GM13977 (cell line): Measurements from ENCODE around the gene REC114.
"Not testable (repeated sequence)": the region's sequence is repeated elsewhere in the genome, so short reads cannot be mapped to it uniquely, and the experiment has no call there.

Experiments
- DNase-seq: peaks from one replicate; pipeline ENCODE4 v3.0.0; 2012; ENCODE audit warnings: low spot score
- CTCF ChIP-seq: IDR thresholded peaks from 2 replicates; pipeline ENCODE4 v1.5.1; 2012; ENCODE audit warnings: mild to moderate bottlenecking, control low read depth; ENCODE audit not compliant: insufficient read depth; ENCODE audit errors: extremely low read depth, missing control alignments
- in situ Hi-C: fragments of 300-500 bp; cut with MboI; formaldehyde crosslinking; loops from one replicate; pipeline ENCODE4 v1.12.0; 2022; ENCODE audit warnings: low sequenced_read_pairs, low pct_unique_long_range_greater_than_20kb, mixed read lengths, inconsistent platforms; ENCODE audit not compliant: unreplicated experiment

Gene REC114

GRCh38 chr15:73442968-73443367 is at the start of gene REC114:
Gene REC114, plus strand, starts transcription at chr15:73443164. Its CDS starts 22 bp downstream, at chr15:73443186.
- in situ Hi-C loops: no loop called here
- TF ChIP-seq CTCF: no peak
- DNase-seq: no peak

- TF ChIP-seq CTCF: no peak
- in situ Hi-C loops: no loop called here
- DNase-seq: no peak
Measured at GRCh38 chr15:73393336-73393735, 49.6 kb upstream of the REC114 start.

GRCh38 chr15:73394782-73395181 is 48.2 kb upstream of the REC114 start:
- TF ChIP-seq CTCF: no peak
- DNase-seq: no peak
- in situ Hi-C loops: no loop called here

- no peak for DNase-seq
- no peak for TF ChIP-seq CTCF
- in situ Hi-C loops: no loop called here
Measured at GRCh38 chr15:73395671-73396070, 47.3 kb upstream of the REC114 start.

- no peak for DNase-seq
- in situ Hi-C loops: no loop called here
- TF ChIP-seq CTCF: no peak
Measured at GRCh38 chr15:73397461-73397860, 45.5 kb upstream of the REC114 start.

- no peak for DNase-seq
- TF ChIP-seq CTCF: no peak
- in situ Hi-C loops: no loop called here
Measured at GRCh38 chr15:73398861-73399260, 44.1 kb upstream of the REC114 start.

GRCh38 chr15:73400222-73400621 is 42.7 kb upstream of the REC114 start:
- DNase-seq, in situ Hi-C loops: not testable (repeated sequence)
